Liver (tissue), 9 donors: ENCODE measurements around the gene MKKS. TPM values are rescaled to one million over a fixed set of nuclear protein-coding genes. Genes with fewer than 3 reads are reported as not detected.

Source experiments
- DNase-seq: peaks from one replicate; pipeline ENCODE4 v3.0.0-alpha.2; 2017; ENCODE audit warnings: low spot score
- H3K27ac ChIP-seq, 2 donors: one replicate each; pipeline ENCODE4 v1.7.0; 2013; ENCODE audit warnings: inconsistent platforms in 2 of 2, low read length in 2 of 2, control low read depth in 1 of 2, low read depth in 1 of 2, mild to moderate bottlenecking in 1 of 2
- H3K27me3 ChIP-seq, 4 donors: one replicate each; pipeline versions ENCODE4 v1.6.1 to v1.7.0; 2013; ENCODE audit warnings: low read length in 3 of 4, inconsistent platforms in 1 of 4, mild to moderate bottlenecking in 1 of 4, moderate library complexity in 1 of 4; ENCODE audit not compliant: control insufficient read depth in 4 of 4, insufficient read depth in 4 of 4
- H3K36me3 ChIP-seq, 4 donors: one replicate each; pipeline versions ENCODE4 v1.6.1 to v1.7.0; 2013; ENCODE audit warnings: low read length in 3 of 4, mild to moderate bottlenecking in 3 of 4, low read depth in 1 of 4, moderate library complexity in 1 of 4; ENCODE audit not compliant: control insufficient read depth in 4 of 4, insufficient read depth in 3 of 4
- H3K4me1 ChIP-seq, 4 donors: one replicate each; pipeline versions ENCODE4 v1.6.1 to v1.7.0; 2013; ENCODE audit warnings: low read length in 3 of 4, mild to moderate bottlenecking in 3 of 4, moderate library complexity in 1 of 4; ENCODE audit not compliant: control insufficient read depth in 4 of 4, insufficient read depth in 4 of 4
- H3K4me3 ChIP-seq, 3 donors: one replicate each; pipeline versions ENCODE4 v1.6.1 to v1.7.0; 2013; ENCODE audit warnings: low read length in 3 of 3, control low read depth in 1 of 3, low read depth in 1 of 3, mild to moderate bottlenecking in 1 of 3
- H3K9ac ChIP-seq, 2 donors: one replicate each; pipeline ENCODE4 v1.7.0; 2013; ENCODE audit warnings: low read length in 2 of 2, mild to moderate bottlenecking in 2 of 2, moderate library complexity in 2 of 2, control low read depth in 1 of 2, low read depth in 1 of 2
- H3K9me3 ChIP-seq, 4 donors: one replicate each; pipeline versions ENCODE4 v1.6.1 to v1.7.0; 2013; ENCODE audit warnings: low read length in 3 of 4; ENCODE audit not compliant: control insufficient read depth in 4 of 4
- EGR1 ChIP-seq, 2 donors: IDR thresholded peaks; 2 replicates each; pipeline ENCODE4 v1.6.1; 2016 to 2018; ENCODE audit warnings: antibody characterized with exemption in 2 of 2, low read depth in 2 of 2
- FOXA1 ChIP-seq: IDR thresholded peaks from 2 replicates; pipeline ENCODE4 v1.6.1; 2016; ENCODE audit warnings: antibody characterized with exemption
- FOXA2 ChIP-seq: IDR thresholded peaks from 2 replicates; pipeline ENCODE4 v1.6.1; 2016; ENCODE audit warnings: antibody characterized with exemption
- GABPA ChIP-seq, 2 donors: IDR thresholded peaks in 1 of 2; conservative IDR thresholded peaks in 1 of 2; 2 replicates each; pipeline ENCODE4 v1.6.1; 2016; ENCODE audit warnings: antibody characterized with exemption in 2 of 2, mild to moderate bottlenecking in 1 of 2, moderate library complexity in 1 of 2
- HNF4A ChIP-seq, 2 donors: conservative IDR thresholded peaks; 2 replicates each; pipeline ENCODE4 v1.6.1; 2016; ENCODE audit warnings: antibody characterized with exemption in 2 of 2, mild to moderate bottlenecking in 2 of 2
- HNF4G ChIP-seq: IDR thresholded peaks from 2 replicates; pipeline ENCODE4 v1.6.1; 2016; ENCODE audit warnings: antibody characterized with exemption
- JUND ChIP-seq, 2 donors: IDR thresholded peaks; 2 replicates each; pipeline ENCODE4 v1.6.1; 2016; ENCODE audit warnings: antibody characterized with exemption in 2 of 2
- NR2F2 ChIP-seq: IDR thresholded peaks from 2 replicates; pipeline ENCODE4 v1.6.1; 2016; ENCODE audit warnings: antibody characterized with exemption
- RAD21 ChIP-seq, 2 donors: IDR thresholded peaks; 2 replicates each; pipeline ENCODE4 v1.6.1; 2016; ENCODE audit warnings: antibody characterized with exemption in 2 of 2, mild to moderate bottlenecking in 2 of 2
- SP1 ChIP-seq: IDR thresholded peaks from 2 replicates; pipeline ENCODE4 v1.6.1; 2018; ENCODE audit warnings: antibody characterized with exemption, mild to moderate bottlenecking
- TAF1 ChIP-seq: conservative IDR thresholded peaks from 2 replicates; pipeline ENCODE4 v1.6.1; 2016; ENCODE audit warnings: antibody characterized with exemption, mild to moderate bottlenecking
- YY1 ChIP-seq: IDR thresholded peaks from 2 replicates; pipeline ENCODE4 v1.6.1; 2016; ENCODE audit warnings: antibody characterized with exemption, mild to moderate bottlenecking
- WGBS: extraction: QIAGEN DNeasy Blood & Tissue Kit; methylation state at CpG from one replicate; pipeline ENCODE4 v1.1.7; 2013; 5-methylcytosine and 5-hydroxymethylcytosine counted together
- polyA plus RNA-seq, 2 donors: library from polyadenylated mRNA; stranded (reverse) in 1 of 2; unstranded in 1 of 2; fragments of 200-250 nt in 1 of 2; fragments of >200 nt in 1 of 2; fragmentation: Nextera tagmentation in 1 of 2; extraction: Ambion mirVana in 1 of 2; gene quantifications; one replicate each; pipeline versions ENCODE4 v1.2.1 to v1.2.3, GENCODE V29; 2013 to 2015
- total RNA-seq, 2 donors: library from RNA; depleted of rRNA; stranded (reverse); fragments of >200 nt; gene quantifications; one replicate each; pipeline ENCODE4 v1.2.3, GENCODE V29; 2014
- TF ChIP-seq, protein P1 (sequence below): IDR thresholded peaks from 2 replicates; pipeline ENCODE4 v1.6.1; 2016; ENCODE audit warnings: antibody characterized with exemption, mild to moderate bottlenecking
- TF ChIP-seq, protein P2 (sequence below): IDR thresholded peaks from 2 replicates; pipeline ENCODE4 v1.6.1; 2016; ENCODE audit warnings: antibody characterized with exemption
- TF ChIP-seq, protein P3 (sequence below): IDR thresholded peaks from 2 replicates; pipeline ENCODE4 v1.6.1; 2016; ENCODE audit warnings: antibody characterized with exemption
- TF ChIP-seq, protein P4 (sequence below): IDR thresholded peaks from 2 replicates; pipeline ENCODE4 v1.6.1; 2016; ENCODE audit warnings: antibody characterized with exemption
- TF ChIP-seq, protein P5 (sequence below): fragments of 150-350 bp; IDR thresholded peaks from 2 replicates; pipeline ENCODE4 v1.5.1; 2017; ENCODE audit warnings: improper control_type of control experiment, low read depth, low read length; ENCODE audit not compliant: missing input control
- donor health status: healthy.
- donor health status: healthy.
- donor health status: healthy.
- donor health status: healthy.
- donor health status: healthy.

MKKS gene
- total and polyA plus RNA-seq, 4 donors: 8.3 to 19.1 (median 14.7) TPM

DNA sequence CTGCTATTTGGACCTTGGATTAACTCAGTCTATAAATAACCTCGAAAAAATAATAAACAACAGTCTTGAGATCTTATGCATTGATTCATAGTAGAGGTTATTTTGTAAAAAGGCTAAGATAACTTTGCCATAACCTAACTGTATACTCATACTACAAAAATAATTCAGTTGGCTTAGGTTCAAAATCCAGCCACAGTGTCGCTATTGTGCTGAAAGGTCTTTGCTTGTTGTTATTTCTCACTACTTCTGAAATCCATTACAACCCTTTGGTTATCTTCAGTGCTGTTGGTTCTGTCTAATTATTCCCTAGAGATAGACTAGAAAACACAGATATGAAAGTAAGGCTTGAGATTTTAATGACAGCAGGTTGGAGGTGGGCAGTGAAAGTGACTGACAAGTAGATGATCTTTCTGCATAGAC, 74.4 kb downstream of the MKKS start:
- DNase-seq: no peak
- WGBS: 19% methylated on average over 2 of the region's 2 CpGs
- Histone ChIP-seq H3K9ac (no peak overlapping the region), H3K4me3 (peak overlapping the region in 2 of 3 donors; percentile 27 to 31), H3K36me3 (no peaks in the 10 kb centered on the region), H3K27ac (peak overlapping the region in 1 of 2 donors; percentile 28), H3K4me1 (peaks cover 0 to 6% (median 3%) of the 10 kb centered on the region in 4 donors), H3K9me3 (no peaks in the 10 kb centered on the region), H3K27me3 (no peaks in the 10 kb centered on the region)
- TF ChIP-seq, protein P1, sequence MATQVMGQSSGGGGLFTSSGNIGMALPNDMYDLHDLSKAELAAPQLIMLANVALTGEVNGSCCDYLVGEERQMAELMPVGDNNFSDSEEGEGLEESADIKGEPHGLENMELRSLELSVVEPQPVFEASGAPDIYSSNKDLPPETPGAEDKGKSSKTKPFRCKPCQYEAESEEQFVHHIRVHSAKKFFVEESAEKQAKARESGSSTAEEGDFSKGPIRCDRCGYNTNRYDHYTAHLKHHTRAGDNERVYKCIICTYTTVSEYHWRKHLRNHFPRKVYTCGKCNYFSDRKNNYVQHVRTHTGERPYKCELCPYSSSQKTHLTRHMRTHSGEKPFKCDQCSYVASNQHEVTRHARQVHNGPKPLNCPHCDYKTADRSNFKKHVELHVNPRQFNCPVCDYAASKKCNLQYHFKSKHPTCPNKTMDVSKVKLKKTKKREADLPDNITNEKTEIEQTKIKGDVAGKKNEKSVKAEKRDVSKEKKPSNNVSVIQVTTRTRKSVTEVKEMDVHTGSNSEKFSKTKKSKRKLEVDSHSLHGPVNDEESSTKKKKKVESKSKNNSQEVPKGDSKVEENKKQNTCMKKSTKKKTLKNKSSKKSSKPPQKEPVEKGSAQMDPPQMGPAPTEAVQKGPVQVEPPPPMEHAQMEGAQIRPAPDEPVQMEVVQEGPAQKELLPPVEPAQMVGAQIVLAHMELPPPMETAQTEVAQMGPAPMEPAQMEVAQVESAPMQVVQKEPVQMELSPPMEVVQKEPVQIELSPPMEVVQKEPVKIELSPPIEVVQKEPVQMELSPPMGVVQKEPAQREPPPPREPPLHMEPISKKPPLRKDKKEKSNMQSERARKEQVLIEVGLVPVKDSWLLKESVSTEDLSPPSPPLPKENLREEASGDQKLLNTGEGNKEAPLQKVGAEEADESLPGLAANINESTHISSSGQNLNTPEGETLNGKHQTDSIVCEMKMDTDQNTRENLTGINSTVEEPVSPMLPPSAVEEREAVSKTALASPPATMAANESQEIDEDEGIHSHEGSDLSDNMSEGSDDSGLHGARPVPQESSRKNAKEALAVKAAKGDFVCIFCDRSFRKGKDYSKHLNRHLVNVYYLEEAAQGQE: no peak
- TF ChIP-seq YY1 (no peak), FOXA1 (no peak), EGR1 (IDR thresholded peaks at IDR 0.05; ENCODE audit: low read depth in 2 of 2) (no peak), RAD21 (IDR thresholded peaks at IDR 0.05) (no peak), NR2F2 (no peak), GABPA (IDR thresholded peaks at IDR 0.05 in 1 of 2, conservative IDR thresholded peaks at IDR 0.05 in 1 of 2) (no peak), TAF1 (no peak), SP1 (no peak), HNF4A (conservative IDR thresholded peaks at IDR 0.05) (no peak), JUND (IDR thresholded peaks at IDR 0.05) (no peak), HNF4G (no peak), FOXA2 (no peak)
- TF ChIP-seq, protein P2, sequence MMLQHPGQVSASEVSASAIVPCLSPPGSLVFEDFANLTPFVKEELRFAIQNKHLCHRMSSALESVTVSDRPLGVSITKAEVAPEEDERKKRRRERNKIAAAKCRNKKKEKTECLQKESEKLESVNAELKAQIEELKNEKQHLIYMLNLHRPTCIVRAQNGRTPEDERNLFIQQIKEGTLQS: no peak
- TF ChIP-seq, protein P3, sequence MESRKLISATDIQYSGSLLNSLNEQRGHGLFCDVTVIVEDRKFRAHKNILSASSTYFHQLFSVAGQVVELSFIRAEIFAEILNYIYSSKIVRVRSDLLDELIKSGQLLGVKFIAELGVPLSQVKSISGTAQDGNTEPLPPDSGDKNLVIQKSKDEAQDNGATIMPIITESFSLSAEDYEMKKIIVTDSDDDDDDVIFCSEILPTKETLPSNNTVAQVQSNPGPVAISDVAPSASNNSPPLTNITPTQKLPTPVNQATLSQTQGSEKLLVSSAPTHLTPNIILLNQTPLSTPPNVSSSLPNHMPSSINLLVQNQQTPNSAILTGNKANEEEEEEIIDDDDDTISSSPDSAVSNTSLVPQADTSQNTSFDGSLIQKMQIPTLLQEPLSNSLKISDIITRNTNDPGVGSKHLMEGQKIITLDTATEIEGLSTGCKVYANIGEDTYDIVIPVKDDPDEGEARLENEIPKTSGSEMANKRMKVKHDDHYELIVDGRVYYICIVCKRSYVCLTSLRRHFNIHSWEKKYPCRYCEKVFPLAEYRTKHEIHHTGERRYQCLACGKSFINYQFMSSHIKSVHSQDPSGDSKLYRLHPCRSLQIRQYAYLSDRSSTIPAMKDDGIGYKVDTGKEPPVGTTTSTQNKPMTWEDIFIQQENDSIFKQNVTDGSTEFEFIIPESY: no peak
- TF ChIP-seq, protein P4, sequence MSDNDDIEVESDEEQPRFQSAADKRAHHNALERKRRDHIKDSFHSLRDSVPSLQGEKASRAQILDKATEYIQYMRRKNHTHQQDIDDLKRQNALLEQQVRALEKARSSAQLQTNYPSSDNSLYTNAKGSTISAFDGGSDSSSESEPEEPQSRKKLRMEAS: no peak
- TF ChIP-seq, protein P5, sequence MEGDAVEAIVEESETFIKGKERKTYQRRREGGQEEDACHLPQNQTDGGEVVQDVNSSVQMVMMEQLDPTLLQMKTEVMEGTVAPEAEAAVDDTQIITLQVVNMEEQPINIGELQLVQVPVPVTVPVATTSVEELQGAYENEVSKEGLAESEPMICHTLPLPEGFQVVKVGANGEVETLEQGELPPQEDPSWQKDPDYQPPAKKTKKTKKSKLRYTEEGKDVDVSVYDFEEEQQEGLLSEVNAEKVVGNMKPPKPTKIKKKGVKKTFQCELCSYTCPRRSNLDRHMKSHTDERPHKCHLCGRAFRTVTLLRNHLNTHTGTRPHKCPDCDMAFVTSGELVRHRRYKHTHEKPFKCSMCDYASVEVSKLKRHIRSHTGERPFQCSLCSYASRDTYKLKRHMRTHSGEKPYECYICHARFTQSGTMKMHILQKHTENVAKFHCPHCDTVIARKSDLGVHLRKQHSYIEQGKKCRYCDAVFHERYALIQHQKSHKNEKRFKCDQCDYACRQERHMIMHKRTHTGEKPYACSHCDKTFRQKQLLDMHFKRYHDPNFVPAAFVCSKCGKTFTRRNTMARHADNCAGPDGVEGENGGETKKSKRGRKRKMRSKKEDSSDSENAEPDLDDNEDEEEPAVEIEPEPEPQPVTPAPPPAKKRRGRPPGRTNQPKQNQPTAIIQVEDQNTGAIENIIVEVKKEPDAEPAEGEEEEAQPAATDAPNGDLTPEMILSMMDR: no peak

DNA sequence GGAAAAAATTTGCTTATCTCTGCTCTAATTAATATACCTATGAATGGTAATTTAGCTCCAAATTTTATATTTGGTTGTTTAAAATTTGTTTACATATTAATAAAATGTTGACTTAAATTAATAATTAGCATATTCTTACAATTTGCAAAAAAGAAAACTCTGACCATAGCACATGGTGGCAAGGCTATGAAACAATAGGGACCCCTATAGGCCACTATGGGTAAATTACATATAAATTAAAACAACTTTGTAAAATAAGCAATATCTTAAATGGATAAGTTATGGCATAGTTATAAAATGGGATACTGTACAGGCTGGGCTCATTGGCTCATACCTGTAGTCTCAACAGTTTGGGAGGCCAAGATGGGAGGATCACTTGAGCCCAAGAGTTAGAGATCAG, 76.0 kb downstream of the MKKS start:
- DNase-seq: no peak
- H3K9ac ChIP-seq: no peak overlapping the region
- no peak overlapping the region for H3K4me3 ChIP-seq
- no peaks in the 10 kb centered on the region for H3K36me3 ChIP-seq
- TF ChIP-seq, protein P5: peak; percentile 14
- peak; percentile 58 to 59 for TF ChIP-seq RAD21 (IDR thresholded peaks at IDR 0.05)
- no peak for TF ChIP-seq YY1
- TF ChIP-seq HNF4G: no peak
- H3K4me1 ChIP-seq: peaks cover 0 to 12% (median 3%) of the 10 kb centered on the region in 4 donors
- no peaks in the 10 kb centered on the region for H3K27me3 ChIP-seq
- no peak overlapping the region for H3K27ac ChIP-seq
- H3K9me3 ChIP-seq: no peaks in the 10 kb centered on the region
